Measurements from ENCODE around the gene TIMM23.

DNA sequence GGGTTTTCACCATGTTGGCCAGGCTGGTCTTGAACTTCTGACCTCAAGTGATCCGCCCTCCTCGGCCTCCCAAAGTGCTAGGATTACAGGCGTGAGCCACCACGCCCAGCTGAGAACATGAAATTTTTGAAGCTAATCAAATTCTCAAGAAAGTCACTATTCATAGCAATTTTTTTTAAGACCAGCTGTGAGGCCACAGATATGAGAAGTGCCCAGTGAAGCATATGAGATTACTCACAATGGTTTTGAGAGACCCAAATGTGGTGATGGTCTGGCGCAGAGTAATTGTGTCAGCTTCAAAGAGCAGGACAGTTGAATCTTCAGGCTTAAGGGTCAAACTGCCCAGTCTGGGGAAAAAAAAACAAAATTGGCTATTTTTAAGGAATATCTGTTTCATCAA is 41.9 kb downstream of the TIMM23 start:
- TF ChIP-seq, protein P1, sequence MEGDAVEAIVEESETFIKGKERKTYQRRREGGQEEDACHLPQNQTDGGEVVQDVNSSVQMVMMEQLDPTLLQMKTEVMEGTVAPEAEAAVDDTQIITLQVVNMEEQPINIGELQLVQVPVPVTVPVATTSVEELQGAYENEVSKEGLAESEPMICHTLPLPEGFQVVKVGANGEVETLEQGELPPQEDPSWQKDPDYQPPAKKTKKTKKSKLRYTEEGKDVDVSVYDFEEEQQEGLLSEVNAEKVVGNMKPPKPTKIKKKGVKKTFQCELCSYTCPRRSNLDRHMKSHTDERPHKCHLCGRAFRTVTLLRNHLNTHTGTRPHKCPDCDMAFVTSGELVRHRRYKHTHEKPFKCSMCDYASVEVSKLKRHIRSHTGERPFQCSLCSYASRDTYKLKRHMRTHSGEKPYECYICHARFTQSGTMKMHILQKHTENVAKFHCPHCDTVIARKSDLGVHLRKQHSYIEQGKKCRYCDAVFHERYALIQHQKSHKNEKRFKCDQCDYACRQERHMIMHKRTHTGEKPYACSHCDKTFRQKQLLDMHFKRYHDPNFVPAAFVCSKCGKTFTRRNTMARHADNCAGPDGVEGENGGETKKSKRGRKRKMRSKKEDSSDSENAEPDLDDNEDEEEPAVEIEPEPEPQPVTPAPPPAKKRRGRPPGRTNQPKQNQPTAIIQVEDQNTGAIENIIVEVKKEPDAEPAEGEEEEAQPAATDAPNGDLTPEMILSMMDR (IDR thresholded peaks at IDR 0.05 in 4 of 5, conservative IDR thresholded peaks at IDR 0.05 in 1 of 5) = no peak
- TF ChIP-seq POLR2A (IDR thresholded peaks at IDR 0.05) = no peak
